Loucy (cell line): Measurements from ENCODE around the gene CRB2.

ENCODE experiments used
- EZH2phosphoT487 ChIP-seq: fragments of 200-600 bp; IDR thresholded peaks from 2 replicates; pipeline ENCODE4 v1.6.1; 2018; ENCODE audit warnings: antibody characterized with exemption, mild to moderate bottlenecking, moderate library complexity, borderline replicate concordance
- TF ChIP-seq, protein P1 (sequence below): fragments of 200-600 bp; sonication (generic); conservative IDR thresholded peaks from 2 replicates; pipeline ENCODE4 v1.5.1; 2014; ENCODE audit warnings: mild to moderate bottlenecking, antibody characterized with exemption, low read length

DNA sequence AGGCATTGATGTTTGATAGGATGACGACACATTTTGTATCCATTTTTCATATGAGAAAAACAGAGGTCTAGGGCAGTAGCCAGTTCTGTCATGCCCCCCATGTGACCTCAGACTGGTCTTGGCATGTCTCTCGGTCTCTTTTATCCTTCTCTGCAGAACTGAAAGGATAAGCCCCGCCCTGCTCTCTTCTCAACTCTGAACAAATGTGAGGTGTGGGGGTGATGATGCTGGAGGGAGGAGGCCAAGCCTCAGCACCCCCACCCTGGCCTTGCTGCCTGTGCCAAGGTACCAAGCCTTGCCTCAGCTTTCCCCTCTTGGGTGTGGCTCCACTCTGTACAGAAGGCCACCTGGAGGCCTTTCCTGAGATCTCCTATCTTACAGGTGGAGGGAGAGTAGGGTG lies 19.5 kb upstream of the CRB2 start:
- TF ChIP-seq, protein P1, sequence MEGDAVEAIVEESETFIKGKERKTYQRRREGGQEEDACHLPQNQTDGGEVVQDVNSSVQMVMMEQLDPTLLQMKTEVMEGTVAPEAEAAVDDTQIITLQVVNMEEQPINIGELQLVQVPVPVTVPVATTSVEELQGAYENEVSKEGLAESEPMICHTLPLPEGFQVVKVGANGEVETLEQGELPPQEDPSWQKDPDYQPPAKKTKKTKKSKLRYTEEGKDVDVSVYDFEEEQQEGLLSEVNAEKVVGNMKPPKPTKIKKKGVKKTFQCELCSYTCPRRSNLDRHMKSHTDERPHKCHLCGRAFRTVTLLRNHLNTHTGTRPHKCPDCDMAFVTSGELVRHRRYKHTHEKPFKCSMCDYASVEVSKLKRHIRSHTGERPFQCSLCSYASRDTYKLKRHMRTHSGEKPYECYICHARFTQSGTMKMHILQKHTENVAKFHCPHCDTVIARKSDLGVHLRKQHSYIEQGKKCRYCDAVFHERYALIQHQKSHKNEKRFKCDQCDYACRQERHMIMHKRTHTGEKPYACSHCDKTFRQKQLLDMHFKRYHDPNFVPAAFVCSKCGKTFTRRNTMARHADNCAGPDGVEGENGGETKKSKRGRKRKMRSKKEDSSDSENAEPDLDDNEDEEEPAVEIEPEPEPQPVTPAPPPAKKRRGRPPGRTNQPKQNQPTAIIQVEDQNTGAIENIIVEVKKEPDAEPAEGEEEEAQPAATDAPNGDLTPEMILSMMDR, result no peak
- no peak for TF ChIP-seq EZH2phosphoT487
